HCT116 (cell line): Measurements from ENCODE around the gene ZEB1. TPM values are rescaled to one million over a fixed set of nuclear protein-coding genes. Genes with fewer than 3 reads are reported as not detected.

Experiments
- ATAC-seq: fragments of 200-7000 bp; cut with Tn5 transposase; 2 replicates; pipeline ENCODE4 v1.9.1; 2020; ENCODE audit warnings: mild to moderate bottlenecking, moderate library complexity
- BruUV-seq: library from RNA; stranded (reverse); fragments of 400-500 nt; replicated peaks from 2 replicates; lab custom pipeline; 2021; lab: Mats Ljungman, UMichigan
- CTCF ChIA-PET: fragments of 300-600 bp; sonication (Branson Sonifier 250); formaldehyde crosslinking; loops from one replicate; lab custom pipeline; 2021; ENCODE audit warnings: antibody characterized with exemption; lab: Charles Lee
- POLR2A ChIA-PET: fragments of 300-600, 350-600 bp; sonication (Branson Sonifier 250); formaldehyde crosslinking; loops from one replicate; lab custom pipeline; 2021; ENCODE audit warnings: antibody characterized with exemption; lab: Charles Lee
- RAD21 ChIA-PET, 2 experiments: fragments of 300-600 bp; sonication (Branson Sonifier 250); formaldehyde crosslinking; loops; one replicate each; lab custom pipeline; 2023; ENCODE audit warnings: low total read pairs in 2 of 2; ENCODE audit not compliant: uncharacterized antibody in 2 of 2, unreplicated experiment in 2 of 2, low non-redundant PET in 1 of 2; lab: Charles Lee
- DNase-seq: peaks from one replicate; pipeline ENCODE4 v3.0.0-alpha.2; 2010; ENCODE audit warnings: low read depth, low spot score
- H2AFZ ChIP-seq: fragments of 200-600 bp; shearing (Covaris generic), sonication (generic); 2 replicates; pipeline ENCODE4 v1.6.1; 2017; ENCODE audit warnings: low read depth, mixed run types, mixed read lengths, antibody characterized with exemption, low read length; ENCODE audit not compliant: poor library complexity, severe bottlenecking
- H3K27ac ChIP-seq: 2 replicates; pipeline ENCODE4 v1.5.1; 2012; ENCODE audit warnings: low read depth, low read length
- H3K27me3 ChIP-seq: fragments of 200-600 bp; sonication (generic); 2 replicates; pipeline ENCODE4 v1.6.1; 2016; ENCODE audit warnings: mixed run types, low read length, mixed read lengths; ENCODE audit not compliant: insufficient read depth
- H3K36me3 ChIP-seq, 2 experiments: fragments of 200-500 bp in 1 of 2; fragments of 200-600 bp in 1 of 2; sonication (Bioruptor generic) in 1 of 2; sonication (generic) in 1 of 2; 2 replicates each; pipeline versions ENCODE4 v1.5.1 to v1.6.1; 2014 to 2016; ENCODE audit warnings: low read length in 2 of 2, inconsistent platforms in 1 of 2, mixed read lengths in 1 of 2, mixed run types in 1 of 2; ENCODE audit not compliant: insufficient read depth in 2 of 2, control insufficient read depth in 1 of 2
- H3K4me1 ChIP-seq, 2 experiments: fragments of 200-600 bp in 1 of 2; sonication (generic) in 1 of 2; 2 replicates each; pipeline versions ENCODE4 v1.5.1 to v1.6.1; 2012 to 2017; ENCODE audit warnings: low read length in 2 of 2, inconsistent platforms in 1 of 2, mild to moderate bottlenecking in 1 of 2, mixed read lengths in 1 of 2, mixed run types in 1 of 2, moderate library complexity in 1 of 2; ENCODE audit not compliant: insufficient read depth in 2 of 2, control insufficient read depth in 1 of 2
- H3K4me2 ChIP-seq: fragments of 200-600 bp; sonication (generic); 2 replicates; pipeline ENCODE4 v1.6.1; 2017; ENCODE audit warnings: mixed run types, low read length, mixed read lengths
- H3K4me3 ChIP-seq, 2 experiments: fragments of 200-600 bp in 1 of 2; sonication (generic) in 1 of 2; replicated peaks in 1 of 2; 2 replicates each; pipeline ENCODE4 v1.5.1; 2011 to 2016; ENCODE audit warnings: low read length in 2 of 2, control low read depth in 1 of 2, low read depth in 1 of 2, mild to moderate bottlenecking in 1 of 2, mixed read lengths in 1 of 2, mixed run types in 1 of 2
- H3K79me2 ChIP-seq: fragments of 200-600 bp; sonication (generic); 2 replicates; pipeline ENCODE4 v1.6.1; 2017; ENCODE audit warnings: mild to moderate bottlenecking, mixed run types, low read length, moderate library complexity, mixed read lengths; ENCODE audit not compliant: insufficient read depth
- H3K9ac ChIP-seq: fragments of 200-600 bp; sonication (generic); 2 replicates; pipeline ENCODE4 v1.6.1; 2016; ENCODE audit warnings: low read length, mixed read lengths
- H3K9me2 ChIP-seq: fragments of 200-600 bp; sonication (generic), shearing (Covaris generic); 2 replicates; pipeline ENCODE4 v1.6.1; 2017; ENCODE audit warnings: mixed run types, mild to moderate bottlenecking, moderate library complexity; ENCODE audit not compliant: insufficient read depth
- H3K9me3 ChIP-seq, 2 experiments: fragments of 200-500 bp in 1 of 2; fragments of 200-600 bp in 1 of 2; sonication (Bioruptor generic) in 1 of 2; sonication (generic) in 1 of 2; 2 replicates each; pipeline ENCODE4 v1.6.1; 2014 to 2017; ENCODE audit warnings: low read length in 2 of 2, mixed read lengths in 2 of 2, inconsistent platforms in 1 of 2, low read depth in 1 of 2, mild to moderate bottlenecking in 1 of 2, mixed run types in 1 of 2, moderate library complexity in 1 of 2; ENCODE audit not compliant: control insufficient read depth in 1 of 2, insufficient read depth in 1 of 2
- H4K20me1 ChIP-seq: fragments of 200-600 bp; sonication (generic), shearing (Covaris generic); 2 replicates; pipeline ENCODE4 v1.6.1; 2017; ENCODE audit warnings: mixed run types, mild to moderate bottlenecking, moderate library complexity; ENCODE audit not compliant: insufficient read depth
- CBX3 ChIP-seq: IDR thresholded peaks from 2 replicates; pipeline ENCODE4 v1.6.1; 2012; ENCODE audit warnings: low read depth
- CEBPB ChIP-seq: IDR thresholded peaks from 2 replicates; pipeline ENCODE4 v1.6.1; 2012; ENCODE audit warnings: low read depth
- EGR1 ChIP-seq: IDR thresholded peaks from 2 replicates; pipeline ENCODE4 v1.6.1; 2012; ENCODE audit warnings: low read depth
- ELF1 ChIP-seq: IDR thresholded peaks from 2 replicates; pipeline ENCODE4 v1.6.1; 2012; ENCODE audit warnings: low read depth, borderline replicate concordance
- EZH2 ChIP-seq: fragments of 200-600 bp; sonication (generic); IDR thresholded peaks from 2 replicates; pipeline ENCODE4 v1.6.1; 2017; ENCODE audit warnings: antibody characterized with exemption, mixed run types
- EZH2phosphoT487 ChIP-seq: fragments of 200-600 bp; IDR thresholded peaks from 2 replicates; pipeline ENCODE4 v1.6.1; 2018; ENCODE audit warnings: antibody characterized with exemption, borderline replicate concordance
- FOSL1 ChIP-seq: IDR thresholded peaks from 2 replicates; pipeline ENCODE4 v1.6.1; 2012; ENCODE audit warnings: low read depth
- MAX ChIP-seq: IDR thresholded peaks from 2 replicates; pipeline ENCODE4 v1.6.1; 2012
- POLR2AphosphoS5 ChIP-seq: IDR thresholded peaks from 2 replicates; pipeline ENCODE4 v1.6.1; 2011; ENCODE audit warnings: mild to moderate bottlenecking, low read depth, low read length, moderate library complexity
- SIN3A ChIP-seq: IDR thresholded peaks from 2 replicates; pipeline ENCODE4 v1.6.1; 2012; ENCODE audit warnings: low read depth
- SP1 ChIP-seq: IDR thresholded peaks from 2 replicates; pipeline ENCODE4 v1.6.1; 2012; ENCODE audit warnings: low read depth
- TCF7L2 ChIP-seq: IDR thresholded peaks from 2 replicates; pipeline ENCODE4 v1.7.0; 2011; ENCODE audit warnings: borderline replicate concordance, inconsistent platforms; ENCODE audit not compliant: insufficient read depth, insufficient read length; ENCODE audit errors: extremely low read depth
- ZBTB33 ChIP-seq: IDR thresholded peaks from 2 replicates; pipeline ENCODE4 v1.6.1; 2011; ENCODE audit warnings: mild to moderate bottlenecking, low read length, moderate library complexity; ENCODE audit not compliant: insufficient replicate concordance; ENCODE audit errors: extremely low read depth
- ZFX ChIP-seq: fragments of 450-650 bp; IDR thresholded peaks from 2 replicates; pipeline ENCODE4 v1.6.1; 2017
- ZNF274 ChIP-seq: fragments of 200-500 bp; sonication (Bioruptor generic); IDR thresholded peaks from 2 replicates; pipeline ENCODE4 v1.6.1; 2014; ENCODE audit warnings: mild to moderate bottlenecking, low read depth, low read length, inconsistent platforms
- intact Hi-C: fragments of 100-400 bp; cut with micrococcal nuclease; formaldehyde crosslinking; loops from 2 replicates; pipeline ENCODE4 v1.10.0; 2022
- total RNA-seq: library from RNA; stranded (reverse); gene quantifications from one replicate; pipeline ENCODE4 v1.2.1, GENCODE V29; 2021; ENCODE audit not compliant: unreplicated experiment
- TF ChIP-seq, protein P1 (sequence below): IDR thresholded peaks from 2 replicates; pipeline ENCODE4 v1.6.1; 2012
- TF ChIP-seq, protein P2 (sequence below), 3 experiments: fragments of 200-600 bp in 1 of 3; sonication (generic) in 1 of 3; IDR thresholded peaks in 2 of 3; conservative IDR thresholded peaks in 1 of 3; 2 replicates each; pipeline ENCODE4 v1.5.1; 2012 to 2017; ENCODE audit warnings: low read depth in 2 of 3, low read length in 2 of 3, antibody characterized with exemption in 1 of 3, borderline replicate concordance in 1 of 3, control low read depth in 1 of 3, mild to moderate bottlenecking in 1 of 3, mixed read lengths in 1 of 3, mixed run types in 1 of 3, moderate library complexity in 1 of 3; ENCODE audit not compliant: insufficient read depth in 1 of 3
- TF ChIP-seq, protein P3 (sequence below): IDR thresholded peaks from 2 replicates; pipeline ENCODE4 v1.6.1; 2012; ENCODE audit warnings: low read depth

Gene ZEB1
- total RNA-seq, 1 experiment from 2014 or later = 3.4 TPM

GRCh38 chr10:31515116-31515515 lies 196.1 kb downstream of the ZEB1 start:
- Histone ChIP-seq H3K36me3 (no peaks in the 10 kb centered on the region), H4K20me1 (no peaks in the 10 kb centered on the region), H3K9me3 (no peaks in the 10 kb centered on the region), H3K9me2 (no peaks in the 10 kb centered on the region), H3K79me2 (no peaks in the 10 kb centered on the region), H3K4me1 (no peaks in the 10 kb centered on the region), H2AFZ (no peak overlapping the region), H3K4me3 (no peak overlapping the region), H3K27ac (no peak overlapping the region), H3K9ac (no peak overlapping the region), H3K4me2 (no peak overlapping the region), H3K27me3 (no peaks in the 10 kb centered on the region)
- no TSS peak for BruUV-seq
- ATAC-seq (no peak), DNase-seq (no peak)
- TF ChIP-seq CEBPB (no peak), ZBTB33 (no peak), SP1 (no peak), POLR2AphosphoS5 (no peak), ELF1 (no peak), ZFX (no peak), EZH2phosphoT487 (no peak), TCF7L2 (no peak), CBX3 (no peak), MAX (no peak), EGR1 (no peak), EZH2 (no peak), FOSL1 (no peak), ZNF274 (no peak), SIN3A (no peak)
- TF ChIP-seq, protein P1, sequence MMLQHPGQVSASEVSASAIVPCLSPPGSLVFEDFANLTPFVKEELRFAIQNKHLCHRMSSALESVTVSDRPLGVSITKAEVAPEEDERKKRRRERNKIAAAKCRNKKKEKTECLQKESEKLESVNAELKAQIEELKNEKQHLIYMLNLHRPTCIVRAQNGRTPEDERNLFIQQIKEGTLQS = no peak
- TF ChIP-seq, protein P2, sequence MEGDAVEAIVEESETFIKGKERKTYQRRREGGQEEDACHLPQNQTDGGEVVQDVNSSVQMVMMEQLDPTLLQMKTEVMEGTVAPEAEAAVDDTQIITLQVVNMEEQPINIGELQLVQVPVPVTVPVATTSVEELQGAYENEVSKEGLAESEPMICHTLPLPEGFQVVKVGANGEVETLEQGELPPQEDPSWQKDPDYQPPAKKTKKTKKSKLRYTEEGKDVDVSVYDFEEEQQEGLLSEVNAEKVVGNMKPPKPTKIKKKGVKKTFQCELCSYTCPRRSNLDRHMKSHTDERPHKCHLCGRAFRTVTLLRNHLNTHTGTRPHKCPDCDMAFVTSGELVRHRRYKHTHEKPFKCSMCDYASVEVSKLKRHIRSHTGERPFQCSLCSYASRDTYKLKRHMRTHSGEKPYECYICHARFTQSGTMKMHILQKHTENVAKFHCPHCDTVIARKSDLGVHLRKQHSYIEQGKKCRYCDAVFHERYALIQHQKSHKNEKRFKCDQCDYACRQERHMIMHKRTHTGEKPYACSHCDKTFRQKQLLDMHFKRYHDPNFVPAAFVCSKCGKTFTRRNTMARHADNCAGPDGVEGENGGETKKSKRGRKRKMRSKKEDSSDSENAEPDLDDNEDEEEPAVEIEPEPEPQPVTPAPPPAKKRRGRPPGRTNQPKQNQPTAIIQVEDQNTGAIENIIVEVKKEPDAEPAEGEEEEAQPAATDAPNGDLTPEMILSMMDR (IDR thresholded peaks at IDR 0.05 in 2 of 3, conservative IDR thresholded peaks at IDR 0.05 in 1 of 3; ENCODE audit: borderline replicate concordance in 1 of 3, insufficient read depth in 1 of 3, low read depth in 2 of 3, low read length in 2 of 3) = no peak
- TF ChIP-seq, protein P3, sequence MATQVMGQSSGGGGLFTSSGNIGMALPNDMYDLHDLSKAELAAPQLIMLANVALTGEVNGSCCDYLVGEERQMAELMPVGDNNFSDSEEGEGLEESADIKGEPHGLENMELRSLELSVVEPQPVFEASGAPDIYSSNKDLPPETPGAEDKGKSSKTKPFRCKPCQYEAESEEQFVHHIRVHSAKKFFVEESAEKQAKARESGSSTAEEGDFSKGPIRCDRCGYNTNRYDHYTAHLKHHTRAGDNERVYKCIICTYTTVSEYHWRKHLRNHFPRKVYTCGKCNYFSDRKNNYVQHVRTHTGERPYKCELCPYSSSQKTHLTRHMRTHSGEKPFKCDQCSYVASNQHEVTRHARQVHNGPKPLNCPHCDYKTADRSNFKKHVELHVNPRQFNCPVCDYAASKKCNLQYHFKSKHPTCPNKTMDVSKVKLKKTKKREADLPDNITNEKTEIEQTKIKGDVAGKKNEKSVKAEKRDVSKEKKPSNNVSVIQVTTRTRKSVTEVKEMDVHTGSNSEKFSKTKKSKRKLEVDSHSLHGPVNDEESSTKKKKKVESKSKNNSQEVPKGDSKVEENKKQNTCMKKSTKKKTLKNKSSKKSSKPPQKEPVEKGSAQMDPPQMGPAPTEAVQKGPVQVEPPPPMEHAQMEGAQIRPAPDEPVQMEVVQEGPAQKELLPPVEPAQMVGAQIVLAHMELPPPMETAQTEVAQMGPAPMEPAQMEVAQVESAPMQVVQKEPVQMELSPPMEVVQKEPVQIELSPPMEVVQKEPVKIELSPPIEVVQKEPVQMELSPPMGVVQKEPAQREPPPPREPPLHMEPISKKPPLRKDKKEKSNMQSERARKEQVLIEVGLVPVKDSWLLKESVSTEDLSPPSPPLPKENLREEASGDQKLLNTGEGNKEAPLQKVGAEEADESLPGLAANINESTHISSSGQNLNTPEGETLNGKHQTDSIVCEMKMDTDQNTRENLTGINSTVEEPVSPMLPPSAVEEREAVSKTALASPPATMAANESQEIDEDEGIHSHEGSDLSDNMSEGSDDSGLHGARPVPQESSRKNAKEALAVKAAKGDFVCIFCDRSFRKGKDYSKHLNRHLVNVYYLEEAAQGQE = no peak
- ChIA-PET CTCF (no interaction called here), POLR2A (no interaction called here), RAD21 (no interaction called here)
- intact Hi-C loops = no loop called here
